Aorta (tissue), 4 donors: Measurements from ENCODE around the gene PCGF2. TPM values are rescaled to one million over a fixed set of nuclear protein-coding genes. Genes with fewer than 3 reads are reported as not detected.

ENCODE experiments used
- microRNA-seq, 2 donors: library from miRNA; unstranded; fragments of <30 nt; microRNA quantifications; one replicate each; pipeline ENCODE4 v1.2.0, GENCODE V29; 2020
- polyA plus RNA-seq, 2 donors: library from polyadenylated mRNA; stranded (reverse); fragments of 200-250 nt; gene quantifications; one replicate each; pipeline ENCODE4 v1.2.3, GENCODE V29; 2013
- total RNA-seq, 2 donors: library from RNA; stranded (reverse); fragmentation: NEBNext Ultra II Directional; extraction: Animal tissue kit (Norgen Biotek cat#: 25700); gene quantifications; one replicate each; pipeline ENCODE4 v1.2.1, GENCODE V29; 2021
- donor health status: healthy with polysubstance abuse.
- donor health status: Bipolar disorder and iron deficiency.
- donor health status: DM: no; HTN: no; CAD: no.
- donor health status: DM: yes; HTN: yes; CAD: no.

PCGF2 gene
- total and polyA plus RNA-seq, 4 donors, result 32.8 to 75.5 (median 47.3) TPM

Small RNA genes lying within 50 kb of the gene (microRNA-seq; reads per million reads assigned to microRNA genes)
- 0 to 2.0 reads per million in 2 donors for gene MIR4726
- gene MIR4734, result 0 reads per million in 2 donors

Other genes starting within 250 kb of the PCGF2 start
- under 1 TPM; 0.84 to 0.99 TPM for gene SRCIN1, start 142.4 kb downstream of the PCGF2 start, total RNA-seq
- under 1 TPM; 0.38 to 0.41 TPM for gene SRCIN1, start 142.4 kb downstream of the PCGF2 start, polyA plus RNA-seq
- gene EPOP, start 73.4 kb downstream of the PCGF2 start, total RNA-seq, result 1 to 10 TPM; 1.3 to 1.5 TPM
- under 1 TPM in 1 of 2 donors, not detected in 1; 0.64 TPM for gene EPOP, start 73.4 kb downstream of the PCGF2 start, polyA plus RNA-seq
- gene MLLT6, start 43.1 kb downstream of the PCGF2 start, total RNA-seq, result 100 to 1,000 TPM; 124 to 195 TPM
- 10 to 100 TPM; 28.7 to 70.1 TPM for gene MLLT6, start 43.1 kb downstream of the PCGF2 start, polyA plus RNA-seq
- gene CISD3, start 18.0 kb downstream of the PCGF2 start, total RNA-seq, result 10 to 100 TPM; 18.3 to 18.8 TPM
- gene CISD3, start 18.0 kb downstream of the PCGF2 start, polyA plus RNA-seq, result 10 to 100 TPM; 42.4 to 59.0 TPM
- gene PSMB3, start 4.4 kb upstream of the PCGF2 start, total RNA-seq, result 100 to 1,000 TPM in 1 of 2 donors, 10 to 100 TPM in 1; 99.9 to 109 TPM
- 100 to 1,000 TPM; 164 to 183 TPM for gene PSMB3, start 4.4 kb upstream of the PCGF2 start, polyA plus RNA-seq
- gene PIP4K2B, start 51.2 kb upstream of the PCGF2 start, total RNA-seq, result 10 to 100 TPM; 32.4 to 48.4 TPM
- 10 to 100 TPM in 1 of 2 donors, 1 to 10 TPM in 1; 9.6 to 26.1 TPM for gene PIP4K2B, start 51.2 kb upstream of the PCGF2 start, polyA plus RNA-seq
- gene CWC25, start 77.0 kb upstream of the PCGF2 start, total RNA-seq, result 10 to 100 TPM; 19.0 to 23.9 TPM
- 10 to 100 TPM in 1 of 2 donors, 1 to 10 TPM in 1; 7.1 to 32.7 TPM for gene CWC25, start 77.0 kb upstream of the PCGF2 start, polyA plus RNA-seq
- gene RPL23, start 105.4 kb upstream of the PCGF2 start, total RNA-seq, result 1,000 to 10,000 TPM; 1,147 to 1,150 TPM
- 1,000 to 10,000 TPM; 2,973 to 5,274 TPM for gene RPL23, start 105.4 kb upstream of the PCGF2 start, polyA plus RNA-seq
- gene LASP1, start 121.7 kb upstream of the PCGF2 start, total RNA-seq, result 100 to 1,000 TPM; 136 to 169 TPM
- 10 to 100 TPM; 68.5 to 78.9 TPM for gene LASP1, start 121.7 kb upstream of the PCGF2 start, polyA plus RNA-seq
- gene FBXO47, start 219.1 kb upstream of the PCGF2 start, total RNA-seq, result not detected
- gene FBXO47, start 219.1 kb upstream of the PCGF2 start, polyA plus RNA-seq, result not detected